B cell (primary cell): ENCODE results near the gene ARPP21. TPM values are rescaled to one million over a fixed set of nuclear protein-coding genes. Genes with fewer than 3 reads are reported as not detected.

Experiments
- ATAC-seq: fragments of 200-7000 bp; cut with Tn5 transposase; one replicate; pipeline ENCODE4 v1.10.0; 2021; ENCODE audit warnings: low read depth, mild to moderate bottlenecking, moderate number of reproducible peaks, moderate library complexity
- CTCF ChIA-PET: fragments of 350-600 bp; sonication (Branson Sonifier 250); formaldehyde crosslinking; loops from one replicate; lab custom pipeline; 2021; ENCODE audit warnings: antibody characterized with exemption, inconsistent platforms; lab: Charles Lee
- POLR2A ChIA-PET: fragments of 350-600 bp; sonication (Branson Sonifier 250); formaldehyde crosslinking; loops from one replicate; lab custom pipeline; 2021; ENCODE audit warnings: antibody characterized with exemption; lab: Charles Lee
- DNase-seq: peaks from one replicate; pipeline ENCODE4 v3.0.0; 2013
- H2AFZ ChIP-seq: 2 replicates; pipeline ENCODE4 v1.6.1; 2012; ENCODE audit warnings: mild to moderate bottlenecking, low read depth, low read length; ENCODE audit not compliant: insufficient read depth, poor library complexity, severe bottlenecking
- H3K27ac ChIP-seq, 2 donors: 1 replicate in 1 of 2; 2 replicates in 1 of 2; pipeline ENCODE4 v1.5.1; 2012 to 2013; ENCODE audit warnings: low read length in 2 of 2, mild to moderate bottlenecking in 2 of 2, moderate library complexity in 1 of 2
- H3K27me3 ChIP-seq, 4 experiments: fragments of 200-600 bp in 1 of 4; sonication (generic) in 1 of 4; replicated peaks in 1 of 4; 1 replicate in 2 of 4; 2 replicates in 2 of 4; pipeline versions ENCODE4 v1.6.1 to v1.7.0; 2013 to 2016; ENCODE audit warnings: low read length in 3 of 4, mild to moderate bottlenecking in 2 of 4, mixed read lengths in 1 of 4, moderate library complexity in 1 of 4; ENCODE audit not compliant: insufficient read depth in 4 of 4, control insufficient read depth in 3 of 4; ENCODE audit errors: control extremely low read depth in 1 of 4
- H3K36me3 ChIP-seq, 2 experiments: replicated peaks in 1 of 2; 1 replicate in 1 of 2; 2 replicates in 1 of 2; pipeline versions ENCODE4 v1.6.1 to v1.7.1; 2013; ENCODE audit warnings: low read length in 1 of 2; ENCODE audit not compliant: insufficient read depth in 2 of 2, control insufficient read depth in 1 of 2; ENCODE audit errors: control extremely low read depth in 1 of 2, extremely low read depth in 1 of 2
- H3K4me1 ChIP-seq, 2 donors: fragments of 200-600 bp in 1 of 2; sonication (generic) in 1 of 2; 1 replicate in 1 of 2; 2 replicates in 1 of 2; pipeline versions ENCODE4 v1.5.1 to v1.6.1; 2013 to 2017; ENCODE audit warnings: low read length in 2 of 2; ENCODE audit not compliant: control insufficient read depth in 2 of 2, insufficient read depth in 2 of 2
- H3K4me2 ChIP-seq: replicated peaks from 2 replicates; pipeline ENCODE3; 2012; ENCODE audit warnings: mild to moderate bottlenecking, low read depth, low read length; ENCODE audit not compliant: poor library complexity, severe bottlenecking
- H3K4me3 ChIP-seq, 5 experiments: fragments of 200-600 bp in 1 of 5; sonication (generic) in 1 of 5; 1 replicate in 3 of 5; 2 replicates in 2 of 5; pipeline versions ENCODE4 v1.5.1 to v1.7.0; 2011 to 2016; ENCODE audit warnings: low read length in 4 of 5, mild to moderate bottlenecking in 4 of 5, low read depth in 2 of 5, control low read depth in 1 of 5, moderate library complexity in 1 of 5; ENCODE audit not compliant: insufficient read depth in 1 of 5; ENCODE audit errors: control extremely low read depth in 1 of 5, extremely low read depth in 1 of 5
- H3K79me2 ChIP-seq: fragments of 200-600 bp; sonication (generic); one replicate; pipeline ENCODE4 v1.6.0; 2016; ENCODE audit warnings: low read length; ENCODE audit not compliant: control insufficient read depth, insufficient read depth
- H3K9ac ChIP-seq: fragments of 200-600 bp; sonication (generic); 2 replicates; pipeline ENCODE4 v1.6.1; 2017; ENCODE audit warnings: mild to moderate bottlenecking, low read length, moderate library complexity
- H3K9me3 ChIP-seq, 3 donors: one replicate each; pipeline versions ENCODE4 v1.6.1 to v1.7.1; 2013; ENCODE audit warnings: low read length in 2 of 3; ENCODE audit not compliant: control insufficient read depth in 2 of 3, insufficient read depth in 1 of 3; ENCODE audit errors: control extremely low read depth in 1 of 3
- H4K20me1 ChIP-seq: 2 replicates; pipeline ENCODE4 v1.6.0; 2012; ENCODE audit warnings: mild to moderate bottlenecking, low read length; ENCODE audit not compliant: insufficient read depth, control insufficient read depth, poor library complexity, severe bottlenecking
- H3K27ac Mint-ChIP-seq: one replicate; pipeline ENCODE4 v1.8.0; 2021; ENCODE audit warnings: mixed read lengths
- H3K27me3 Mint-ChIP-seq: one replicate; pipeline ENCODE4 v1.8.0; 2021; ENCODE audit warnings: mixed read lengths
- H3K4me1 Mint-ChIP-seq: one replicate; pipeline ENCODE4 v1.8.0; 2021; ENCODE audit warnings: mixed read lengths
- H3K4me3 Mint-ChIP-seq: one replicate; pipeline ENCODE4 v1.8.0; 2021; ENCODE audit warnings: mixed read lengths
- H3K9me3 Mint-ChIP-seq: one replicate; pipeline ENCODE4 v1.8.0; 2022; ENCODE audit warnings: mixed read lengths; ENCODE audit not compliant: insufficient read depth
- CTCF ChIP-seq: fragments of 200-600 bp; IDR thresholded peaks from one replicate; pipeline ENCODE4 v1.8.0; 2022; ENCODE audit warnings: antibody characterized with exemption, mild to moderate bottlenecking
- EZH2 ChIP-seq: IDR thresholded peaks from 2 replicates; pipeline ENCODE4 v1.6.1; 2012; ENCODE audit warnings: borderline replicate concordance, low read depth, mild to moderate bottlenecking, moderate library complexity, low read length; ENCODE audit not compliant: insufficient read depth, poor library complexity, severe bottlenecking
- WGBS: methylation state at CpG from one replicate; pipeline ENCODE4 v1.1.5; 2013; ENCODE audit warnings: missing lambda C conversion rate; ENCODE audit not compliant: insufficient coverage; 5-methylcytosine and 5-hydroxymethylcytosine counted together
- intact Hi-C: fragments of 100-400 bp; cut with micrococcal nuclease; formaldehyde crosslinking; loops from one replicate; pipeline ENCODE4 v1.10.0; 2022
- polyA plus RNA-seq: library from polyadenylated mRNA; depleted of rRNA; stranded (reverse); fragments of >200 nt; gene quantifications from 2 replicates; pipeline ENCODE4 v1.2.3, GENCODE V29; 2012
- total RNA-seq, 2 donors: library from RNA; stranded (reverse); fragments of 120-200 nt in 1 of 2; gene quantifications; 1 replicate in 1 of 2; 2 replicates in 1 of 2; pipeline versions ENCODE4 v1.2.3 to v1.2.4, GENCODE V29; 2013 to 2022

Gene ARPP21
- total and polyA plus RNA-seq, 2 donors (not counting 1 experiment from before 2014, with no cell fraction given) = 0.10 TPM; not detected in 1

- TF ChIP-seq CTCF (no peak), EZH2 (no peak)
- DNase-seq = no peak
- H3K36me3 ChIP-seq = no peaks in the 10 kb centered on the region
- no peak overlapping the region for H3K9ac ChIP-seq
- H3K27me3 ChIP-seq = no peaks in the 10 kb centered on the region
- Mint-ChIP-seq H3K4me3 (no peak overlapping the region), H3K27me3 (no peaks in the 10 kb centered on the region), H3K4me1 (peaks cover 7% of the 10 kb centered on the region), H3K27ac (no peak overlapping the region), H3K9me3 (no peaks in the 10 kb centered on the region)
- H3K4me3 ChIP-seq = no peak overlapping the region
- no peaks in the 10 kb centered on the region for H3K9me3 ChIP-seq
- no peak overlapping the region for H2AFZ ChIP-seq
- H3K4me2 ChIP-seq = no peak overlapping the region
- no peaks in the 10 kb centered on the region for H3K79me2 ChIP-seq
- no peak overlapping the region for H3K27ac ChIP-seq
- H3K4me1 ChIP-seq = peaks cover 7 to 8% of the 10 kb centered on the region in 2 donors
- WGBS = no CpG with 5 or more reads among the region's 1 CpG
- intact Hi-C loops = no loop called here
- ChIA-PET CTCF (no interaction called here), POLR2A (no interaction called here)
- no peaks in the 10 kb centered on the region for H4K20me1 ChIP-seq
- ATAC-seq = no peak
Measured at GRCh38 chr3:35782355-35782754, 143.0 kb downstream of the ARPP21 start.

- intact Hi-C loops = no loop called here
- no peaks in the 10 kb centered on the region for H3K27me3 ChIP-seq
- H3K36me3 ChIP-seq = no peaks in the 10 kb centered on the region
- Mint-ChIP-seq H3K4me3 (no peak overlapping the region), H3K27me3 (no peaks in the 10 kb centered on the region), H3K9me3 (no peaks in the 10 kb centered on the region), H3K4me1 (peaks cover 7% of the 10 kb centered on the region), H3K27ac (no peak overlapping the region)
- WGBS = 63% methylated on average over 1 of the region's 1 CpG
- H3K9me3 ChIP-seq = no peaks in the 10 kb centered on the region
- TF ChIP-seq CTCF (no peak), EZH2 (no peak)
- H3K4me1 ChIP-seq = peaks cover 7 to 8% of the 10 kb centered on the region in 2 donors
- no peak for ATAC-seq
- H3K9ac ChIP-seq = no peak overlapping the region
- no peak overlapping the region for H3K4me3 ChIP-seq
- POLR2A ChIA-PET = no interaction called here
- DNase-seq = no peak
- no peak overlapping the region for H3K4me2 ChIP-seq
- no peak overlapping the region for H3K27ac ChIP-seq
- CTCF ChIA-PET = no interaction called here
- no peak overlapping the region for H2AFZ ChIP-seq
- H4K20me1 ChIP-seq = no peaks in the 10 kb centered on the region
- no peaks in the 10 kb centered on the region for H3K79me2 ChIP-seq
Measured at GRCh38 chr3:35784169-35784568, 144.8 kb downstream of the ARPP21 start.
